ENCODE results near the gene TJP3.

TJP3 gene

GRCh38 chr19:3679138-3679537, 29.0 kb upstream of the TJP3 start:
- Histone ChIP-seq H3K27ac (ENCODE audit: low read depth, low read length) (no peak overlapping the region), H3F3A (ENCODE audit: insufficient read depth) (no peaks in the 10 kb centered on the region), H3K4me3 (ENCODE audit: insufficient read depth, low read length, poor library complexity, severe bottlenecking) (no peak overlapping the region), H3K9me2 (replicated peaks; ENCODE audit: insufficient read depth, low read length) (no peaks in the 10 kb centered on the region), H3K9me3 (ENCODE audit: insufficient read depth, low read length) (no peaks in the 10 kb centered on the region), H3K9ac (ENCODE audit: low read length) (no peak overlapping the region), H3K27me3 (ENCODE audit: low read length) (no peaks in the 10 kb centered on the region), H3K36me3 (ENCODE audit: low read length) (no peaks in the 10 kb centered on the region), H4K20me1 (ENCODE audit: low read depth, low read length) (no peaks in the 10 kb centered on the region), H3K79me2 (ENCODE audit: insufficient read depth, low read length) (no peaks in the 10 kb centered on the region), H3K4me2 (ENCODE audit: low read depth, low read length, poor library complexity, severe bottlenecking) (no peak overlapping the region), H2AFZ (ENCODE audit: low read depth, low read length, severe bottlenecking) (no peak overlapping the region)
- no peak for TF ChIP-seq EZH2phosphoT487 (conservative IDR thresholded peaks at IDR 0.05; ENCODE audit: low read length)

DNA sequence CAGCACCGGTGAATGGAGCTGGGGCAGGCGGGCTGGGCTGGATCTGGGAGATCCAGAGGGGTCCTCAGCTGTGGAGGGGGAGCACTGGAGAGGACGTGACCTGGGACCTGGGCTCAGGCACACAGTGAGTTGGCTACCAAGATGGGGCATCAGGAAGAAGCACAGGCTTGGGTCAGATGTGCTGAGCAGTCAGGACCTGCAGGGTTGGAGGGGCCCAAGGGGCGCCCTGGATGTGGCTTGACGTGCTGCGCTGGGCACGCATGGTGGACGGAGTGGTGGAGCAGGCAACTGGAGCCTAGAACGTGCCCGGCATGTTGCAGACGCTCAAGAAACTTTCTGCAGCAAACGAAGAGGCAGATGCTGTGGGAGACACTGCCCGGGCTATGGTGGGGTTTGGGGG, 28.6 kb upstream of the TJP3 start:
- Histone ChIP-seq H3K9me3 (ENCODE audit: insufficient read depth, low read length) (no peaks in the 10 kb centered on the region), H3F3A (ENCODE audit: insufficient read depth) (no peaks in the 10 kb centered on the region), H3K79me2 (ENCODE audit: insufficient read depth, low read length) (no peaks in the 10 kb centered on the region), H3K4me3 (ENCODE audit: insufficient read depth, low read length, poor library complexity, severe bottlenecking) (no peak overlapping the region), H3K36me3 (ENCODE audit: low read length) (no peaks in the 10 kb centered on the region), H3K9me2 (replicated peaks; ENCODE audit: insufficient read depth, low read length) (no peaks in the 10 kb centered on the region), H3K27me3 (ENCODE audit: low read length) (no peaks in the 10 kb centered on the region), H4K20me1 (ENCODE audit: low read depth, low read length) (no peaks in the 10 kb centered on the region), H3K4me2 (ENCODE audit: low read depth, low read length, poor library complexity, severe bottlenecking) (no peak overlapping the region), H3K9ac (ENCODE audit: low read length) (no peak overlapping the region), H2AFZ (ENCODE audit: low read depth, low read length, severe bottlenecking) (no peak overlapping the region), H3K27ac (ENCODE audit: low read depth, low read length) (no peak overlapping the region)
- no peak for TF ChIP-seq EZH2phosphoT487 (conservative IDR thresholded peaks at IDR 0.05; ENCODE audit: low read length)
- no peak for TF ChIP-seq CTCF (IDR thresholded peaks at IDR 0.05; ENCODE audit: insufficient read depth, low read length, poor library complexity, severe bottlenecking)

- Histone ChIP-seq H3K4me2 (ENCODE audit: low read depth, low read length, poor library complexity, severe bottlenecking) (no peak overlapping the region), H3K27ac (ENCODE audit: low read depth, low read length) (no peak overlapping the region), H3K27me3 (ENCODE audit: low read length) (no peaks in the 10 kb centered on the region), H4K20me1 (ENCODE audit: low read depth, low read length) (no peaks in the 10 kb centered on the region), H2AFZ (ENCODE audit: low read depth, low read length, severe bottlenecking) (no peak overlapping the region), H3K9me3 (ENCODE audit: insufficient read depth, low read length) (no peaks in the 10 kb centered on the region), H3K9ac (ENCODE audit: low read length) (no peak overlapping the region), H3K4me3 (ENCODE audit: insufficient read depth, low read length, poor library complexity, severe bottlenecking) (no peak overlapping the region), H3K79me2 (ENCODE audit: insufficient read depth, low read length) (no peaks in the 10 kb centered on the region), H3F3A (ENCODE audit: insufficient read depth) (no peaks in the 10 kb centered on the region), H3K9me2 (replicated peaks; ENCODE audit: insufficient read depth, low read length) (no peaks in the 10 kb centered on the region), H3K36me3 (ENCODE audit: low read length) (no peaks in the 10 kb centered on the region)
- TF ChIP-seq EZH2phosphoT487 (conservative IDR thresholded peaks at IDR 0.05; ENCODE audit: low read length), result no peak
- no peak for TF ChIP-seq CTCF (IDR thresholded peaks at IDR 0.05; ENCODE audit: insufficient read depth, low read length, poor library complexity, severe bottlenecking)
Measured at GRCh38 chr19:3680939-3681338, 27.2 kb upstream of the TJP3 start.

DNA sequence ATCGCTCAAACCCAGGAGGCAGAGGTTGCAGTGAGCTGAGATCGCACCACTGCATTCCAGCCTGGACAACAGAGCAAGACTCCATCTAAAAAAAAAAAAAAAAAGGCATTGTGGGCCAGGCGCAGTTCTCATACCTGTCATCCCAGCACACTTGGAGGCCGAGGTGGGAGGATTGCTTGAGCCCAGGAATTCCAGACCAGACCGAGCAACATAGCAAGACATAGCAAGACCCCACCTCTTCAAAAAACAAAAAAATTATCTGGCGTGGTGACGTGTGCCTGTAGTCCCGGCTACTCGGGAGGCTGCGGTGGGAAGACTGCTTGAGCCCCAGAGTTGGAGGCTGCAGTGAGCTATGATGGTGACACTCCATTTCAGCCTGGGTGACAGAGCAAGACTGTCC, 25.9 kb upstream of the TJP3 start:
- Histone ChIP-seq H2AFZ (ENCODE audit: low read depth, low read length, severe bottlenecking) (no peak overlapping the region), H3K4me2 (ENCODE audit: low read depth, low read length, poor library complexity, severe bottlenecking) (no peak overlapping the region), H3K36me3 (ENCODE audit: low read length) (no peaks in the 10 kb centered on the region), H3K27me3 (ENCODE audit: low read length) (no peaks in the 10 kb centered on the region), H3K9me3 (ENCODE audit: insufficient read depth, low read length) (no peaks in the 10 kb centered on the region), H3K4me3 (ENCODE audit: insufficient read depth, low read length, poor library complexity, severe bottlenecking) (no peak overlapping the region), H3K27ac (ENCODE audit: low read depth, low read length) (no peak overlapping the region), H3K79me2 (ENCODE audit: insufficient read depth, low read length) (no peaks in the 10 kb centered on the region), H3K9ac (ENCODE audit: low read length) (no peak overlapping the region), H3F3A (ENCODE audit: insufficient read depth) (no peaks in the 10 kb centered on the region), H3K9me2 (replicated peaks; ENCODE audit: insufficient read depth, low read length) (no peaks in the 10 kb centered on the region), H4K20me1 (ENCODE audit: low read depth, low read length) (no peaks in the 10 kb centered on the region)
- TF ChIP-seq CTCF (IDR thresholded peaks at IDR 0.05; ENCODE audit: insufficient read depth, low read length, poor library complexity, severe bottlenecking) (no peak), EZH2phosphoT487 (conservative IDR thresholded peaks at IDR 0.05; ENCODE audit: low read length) (no peak)
